ENCODE data around the gene GSTCD.
"Not testable (repeated sequence)": the region's sequence is repeated elsewhere in the genome, so short reads cannot be mapped to it uniquely, and the experiment has no call there.

GRCh38 chr4:105772065-105772464 is 63.5 kb downstream of the GSTCD start:
- TF ChIP-seq CTCF (IDR thresholded peaks at IDR 0.05); REST (IDR thresholded peaks at IDR 0.05; ENCODE audit: insufficient read depth in 1 of 2, low read depth in 2 of 2, low read length in 1 of 2): not testable (repeated sequence)

All from Panc1 (cell line).